Ascending aorta (tissue), 2 donors: ENCODE results near the gene EGLN3. TPM values are rescaled to one million over a fixed set of nuclear protein-coding genes. Genes with fewer than 3 reads are reported as not detected.
"Not testable (repeated sequence)": the region's sequence is repeated elsewhere in the genome, so short reads cannot be mapped to it uniquely, and the experiment has no call there.

Experiments used
- DNase-seq, 2 donors: peaks; one replicate each; pipeline ENCODE4 v3.0.0-alpha.2; 2019; ENCODE audit warnings: low spot score in 2 of 2
- H3K27ac ChIP-seq, 2 donors: fragments of 200-600 bp; sonication (generic); one replicate each; pipeline ENCODE4 v1.5.1; 2016 to 2017; ENCODE audit warnings: mild to moderate bottlenecking in 1 of 2
- H3K27me3 ChIP-seq: fragments of 200-600 bp; sonication (generic); one replicate; pipeline ENCODE4 v1.5.1; 2017
- H3K36me3 ChIP-seq, 2 donors: fragments of 200-600 bp; sonication (generic); one replicate each; pipeline ENCODE4 v1.5.1; 2016
- H3K4me1 ChIP-seq, 2 donors: fragments of 200-600 bp; sonication (generic); one replicate each; pipeline ENCODE4 v1.5.1; 2016 to 2017; ENCODE audit warnings: mild to moderate bottlenecking in 1 of 2
- H3K4me3 ChIP-seq, 2 donors: fragments of 200-600 bp; sonication (generic); one replicate each; pipeline ENCODE4 v1.5.1; 2016 to 2017; ENCODE audit warnings: mild to moderate bottlenecking in 1 of 2
- H3K9me3 ChIP-seq, 2 donors: fragments of 200-600 bp; sonication (generic); one replicate each; pipeline ENCODE4 v1.5.1; 2016
- CTCF ChIP-seq, 3 experiments: fragments of 200-600 bp in 2 of 3; fragments of 450-650 bp in 1 of 3; sonication (generic) in 2 of 3; IDR thresholded peaks; one replicate each; pipeline ENCODE4 v1.5.1; 2016 to 2019; ENCODE audit warnings: antibody characterized with exemption in 3 of 3, mild to moderate bottlenecking in 1 of 3, moderate library complexity in 1 of 3
- intact Hi-C: fragments of 100-400 bp; cut with DNase I; formaldehyde crosslinking; loops from one replicate; pipeline ENCODE4 v1.15.1; 2023
- total RNA-seq: library from RNA; depleted of rRNA; stranded (reverse); fragments of >200 nt; gene quantifications from one replicate; pipeline ENCODE4 v1.1.0, GENCODE V29; 2016

The EGLN3 gene
- total RNA-seq, 1 donor from 2014 or later: 5.9 TPM

DNA sequence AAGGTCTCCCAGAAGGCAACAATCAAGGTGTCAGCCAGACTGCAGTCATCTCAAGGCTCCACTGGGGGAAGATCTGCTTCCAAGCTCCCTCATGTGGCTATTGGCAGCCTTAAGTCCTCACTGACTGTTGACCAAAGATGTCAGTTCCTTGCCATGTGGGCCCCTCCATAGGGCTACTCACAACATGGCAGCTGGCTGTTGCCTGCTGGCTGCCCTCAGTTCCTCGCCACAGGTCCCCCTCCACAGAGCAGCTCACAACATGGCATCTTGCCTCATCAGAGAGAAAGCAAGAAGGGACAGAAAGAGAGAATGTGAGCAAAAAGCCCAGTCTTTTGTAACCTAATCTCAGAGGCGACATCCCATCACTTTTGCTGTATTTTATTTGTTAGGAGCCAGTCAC, 34.4 kb upstream of the EGLN3 start:
- no peak overlapping the region for H3K4me3 ChIP-seq
- no peak overlapping the region for H3K27ac ChIP-seq
- H3K36me3 ChIP-seq: no peaks in the 10 kb centered on the region
- TF ChIP-seq CTCF (IDR thresholded peaks at IDR 0.05): no peak
- H3K27me3 ChIP-seq: no peaks in the 10 kb centered on the region
- H3K9me3 ChIP-seq: no peaks in the 10 kb centered on the region
- intact Hi-C loops: loop anchor here (5.0 kb wide), 1 partner anchor 68 kb away; no protein-coding TSS in a partner anchor
- no peaks in the 10 kb centered on the region for H3K4me1 ChIP-seq
- no peak for DNase-seq

GRCh38 chr14:33979613-33980276, 28.9 kb upstream of the EGLN3 start:
- no peak for DNase-seq
- TF ChIP-seq CTCF (IDR thresholded peaks at IDR 0.05): no peak

DNA sequence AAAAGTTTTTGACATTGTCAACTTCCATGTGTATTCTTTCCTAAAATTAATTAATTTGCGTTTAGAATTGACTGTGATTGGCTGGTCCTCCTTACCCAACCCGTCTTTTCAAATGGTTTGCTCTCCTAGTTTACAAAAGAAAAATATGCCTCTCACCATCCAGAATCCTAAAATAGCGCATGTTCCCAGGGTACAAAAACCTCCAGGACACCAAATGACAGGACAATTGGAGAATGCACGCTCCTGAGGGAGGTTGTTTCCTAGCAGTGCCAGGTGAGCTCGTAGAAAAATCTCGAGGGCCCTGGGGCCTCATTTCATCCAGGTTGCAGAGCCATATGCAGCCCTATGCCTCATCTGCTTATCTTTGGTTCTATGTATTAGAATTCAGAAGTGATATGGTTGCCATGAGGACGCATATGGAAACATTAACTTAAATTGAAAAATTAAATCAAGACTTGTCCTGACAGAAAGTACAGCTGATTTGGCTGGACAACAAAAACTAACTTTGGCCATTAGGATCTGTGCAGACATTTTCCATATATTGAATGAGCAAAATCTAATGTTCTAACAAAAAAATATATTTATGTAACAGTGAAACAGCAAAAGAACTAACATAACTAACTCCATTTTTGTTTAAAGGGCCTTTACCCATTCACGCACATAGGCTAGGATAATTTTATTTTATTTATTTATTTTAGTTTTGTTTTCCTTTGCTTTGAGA, 28.2 kb upstream of the EGLN3 start:
- H3K27ac ChIP-seq: no peak overlapping the region
- no peak for TF ChIP-seq CTCF (IDR thresholded peaks at IDR 0.05)

More at GRCh38 chr14:33979613-33980276, 28.9 kb upstream of the EGLN3 start:
- intact Hi-C loops: no loop called here
- Histone ChIP-seq H3K4me3 (no peak overlapping the region), H3K36me3 (no peaks in the 10 kb centered on the region), H3K9me3 (no peaks in the 10 kb centered on the region), H3K27ac (no peak overlapping the region), H3K4me1 (no peaks in the 10 kb centered on the region), H3K27me3 (no peaks in the 10 kb centered on the region)

DNA sequence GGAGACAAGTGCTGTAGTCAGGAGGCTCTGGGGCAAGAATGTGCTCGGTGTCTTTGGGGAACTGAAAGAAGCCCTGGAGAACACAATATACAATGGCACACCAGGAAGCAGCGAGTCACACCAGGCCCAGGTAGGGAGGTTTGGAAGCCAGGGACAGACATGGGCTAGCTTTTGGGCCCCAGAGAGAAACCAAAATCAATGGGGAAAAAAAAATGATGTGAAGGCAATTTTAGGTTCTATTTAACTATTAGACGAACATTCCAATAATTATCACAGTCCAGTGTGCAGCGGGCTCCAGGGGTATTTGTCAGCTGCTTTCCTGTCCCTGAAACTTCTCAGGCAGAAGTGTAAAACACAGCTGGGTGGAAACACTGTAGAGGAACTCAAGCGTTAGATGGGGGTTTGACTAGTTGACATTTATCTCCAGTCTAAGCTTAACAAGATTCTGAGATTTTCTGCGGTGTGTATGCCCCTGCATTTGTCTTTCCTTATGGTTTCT, 21.8 kb upstream of the EGLN3 start:
- DNase-seq: no peak
- Histone ChIP-seq H3K9me3 (peaks cover 0 to 7% of the 10 kb centered on the region in 2 donors), H3K27ac (no peak overlapping the region), H3K4me3 (no peak overlapping the region), H3K4me1 (no peaks in the 10 kb centered on the region), H3K27me3 (no peaks in the 10 kb centered on the region), H3K36me3 (no peaks in the 10 kb centered on the region)
- intact Hi-C loops: no loop called here
- no peak for TF ChIP-seq CTCF (IDR thresholded peaks at IDR 0.05)

More for the DNA sequence above, 28.2 kb upstream of the EGLN3 start:
- no peak for DNase-seq
- Histone ChIP-seq H3K4me1 (no peaks in the 10 kb centered on the region), H3K27me3 (no peaks in the 10 kb centered on the region), H3K4me3 (no peak overlapping the region), H3K9me3 (no peaks in the 10 kb centered on the region), H3K36me3 (no peaks in the 10 kb centered on the region)
- intact Hi-C loops: no loop called here

DNA sequence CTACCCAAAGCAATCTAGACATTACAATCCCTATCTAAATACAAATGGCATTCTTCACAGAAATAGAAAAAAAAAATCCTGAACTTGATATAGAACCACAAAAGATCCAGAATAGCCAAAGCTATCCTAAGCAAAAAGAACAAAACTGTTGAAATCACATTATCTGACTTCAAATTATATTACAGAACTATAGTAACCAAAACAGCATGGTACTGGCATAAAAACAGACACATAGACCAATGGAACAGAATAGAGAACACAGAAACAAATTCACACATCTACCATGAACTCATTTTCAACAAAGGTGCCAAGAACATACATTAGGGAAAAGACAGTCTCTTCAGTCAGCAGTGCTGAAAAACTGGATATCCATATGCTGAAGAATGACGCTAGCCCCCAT, 19.0 kb upstream of the EGLN3 start:
- H3K4me1 ChIP-seq, H3K36me3 ChIP-seq, H3K27ac ChIP-seq, DNase-seq, H3K9me3 ChIP-seq, H3K27me3 ChIP-seq, H3K4me3 ChIP-seq, intact Hi-C loops: not testable (repeated sequence)

DNA sequence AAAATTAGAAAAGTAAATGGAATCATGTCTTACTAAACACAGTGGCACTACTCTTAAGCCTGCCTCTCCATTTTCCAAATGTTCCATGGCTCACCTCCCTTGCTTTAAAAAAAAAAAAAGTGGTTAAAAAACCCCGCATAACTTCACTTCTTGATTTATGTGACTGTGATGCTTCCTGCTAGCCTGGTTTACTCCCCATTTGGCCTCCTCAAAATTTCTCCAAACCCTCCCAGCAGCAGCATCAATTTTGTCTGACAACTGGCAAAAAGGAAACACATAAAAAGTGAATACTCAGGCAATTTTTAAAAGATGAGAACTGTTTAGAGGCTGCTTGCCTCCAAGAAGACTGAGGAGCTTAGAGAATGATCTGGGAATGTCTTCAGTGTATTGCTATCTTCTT, 17.8 kb upstream of the EGLN3 start:
- Histone ChIP-seq H3K4me3 (no peak overlapping the region), H3K27me3 (no peaks in the 10 kb centered on the region), H3K4me1 (no peaks in the 10 kb centered on the region), H3K9me3 (peaks cover 0 to 7% of the 10 kb centered on the region in 2 donors), H3K36me3 (no peaks in the 10 kb centered on the region), H3K27ac (no peak overlapping the region)
- TF ChIP-seq CTCF (IDR thresholded peaks at IDR 0.05): no peak
- intact Hi-C loops: no loop called here
- DNase-seq: no peak
